T-helper 1 cell treated with Interleukin-12 subunit alpha and Interleukin-12 subunit beta and Interleukin-4 antibody, amounts not matched to agents 30 ng/mL and 1 ng/mL, for 36 hours (primary cell): ENCODE data around the gene NAA15. TPM values are rescaled to one million over a fixed set of nuclear protein-coding genes. Genes with fewer than 3 reads are reported as not detected.
"Not testable (repeated sequence)": the region's sequence is repeated elsewhere in the genome, so short reads cannot be mapped to it uniquely, and the experiment has no call there.

Source experiments
- intact Hi-C: fragments of 100-400 bp; cut with micrococcal nuclease; formaldehyde crosslinking; loops from one replicate; pipeline ENCODE4 v1.15.1; 2024
- total RNA-seq: library from RNA; stranded (reverse); gene quantifications from 2 replicates; pipeline ENCODE4 v1.2.3, GENCODE V29; 2022

The NAA15 gene
- total RNA-seq, 1 donor from 2014 or later = 71.5 TPM

DNA sequence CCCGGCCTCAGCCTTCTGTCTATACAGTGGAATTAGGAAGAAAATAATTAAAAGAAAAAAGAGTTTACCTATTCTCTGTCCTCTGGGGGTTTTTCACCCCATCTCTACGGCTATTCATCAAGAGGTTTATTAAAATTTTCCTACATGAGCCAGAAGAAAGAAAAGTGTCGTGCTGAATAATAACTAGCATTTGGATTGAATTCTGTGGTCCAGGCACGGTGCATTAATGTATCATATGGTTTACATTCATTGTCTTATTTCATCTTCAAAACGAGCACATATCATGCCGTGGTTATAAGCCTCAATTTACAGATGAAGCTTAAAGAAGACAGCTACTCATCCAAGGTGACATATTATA lies 5.4 kb upstream of the NAA15 start:
- intact Hi-C loops = loop anchor here (1.0 kb wide), 10 partner anchors 8 to 1054 kb away; partner anchors contain the start of genes NOCT and SLC7A11

DNA sequence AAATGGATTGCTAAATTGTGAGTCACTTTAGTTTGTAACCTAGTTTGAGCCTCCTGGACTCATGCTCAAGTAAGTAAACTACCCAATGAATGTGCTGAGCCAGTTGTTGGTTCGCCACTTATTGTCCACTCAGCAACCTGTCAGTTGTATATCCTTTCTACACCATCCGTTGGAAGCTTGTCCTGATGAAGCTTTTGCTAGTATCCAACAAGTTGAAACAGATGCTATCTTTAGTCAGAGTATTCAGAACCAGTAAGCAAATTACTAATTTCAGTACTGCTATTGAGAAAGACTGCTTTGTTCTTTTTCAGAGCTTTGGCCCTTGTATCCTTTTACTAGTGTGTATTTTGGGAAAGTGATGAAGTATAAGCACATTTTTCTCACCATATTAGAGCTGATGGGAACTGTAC lies 4.3 kb upstream of the NAA15 start:
- intact Hi-C loops = no loop called here

- intact Hi-C loops = no loop called here
These were observed 1.8 kb upstream of the NAA15 start for GRCh38 chr4:139299536-139299935.

- intact Hi-C loops = loop anchor here (1.0 to 10.0 kb wide), 14 partner anchors 34 to 1922 kb away; partner anchors contain the start of genes ELMOD2, NOCT, SCOC and SETD7
These were observed 733 bp upstream of the NAA15 start for GRCh38 chr4:139300431-139301112.

- intact Hi-C loops = loop anchor here (1.0 to 10.0 kb wide), 17 partner anchors 10 to 1920 kb away; partner anchors contain the start of genes ELMOD2, NOCT, SCOC and SETD7
These were observed 711 bp downstream of the NAA15 start, which contains the start of gene NDUFC1 for GRCh38 chr4:139301821-139302611. NDUFC1 (minus strand) TSS chr4:139302477; CDS start chr4:139295798, 6,679 bp downstream.

DNA sequence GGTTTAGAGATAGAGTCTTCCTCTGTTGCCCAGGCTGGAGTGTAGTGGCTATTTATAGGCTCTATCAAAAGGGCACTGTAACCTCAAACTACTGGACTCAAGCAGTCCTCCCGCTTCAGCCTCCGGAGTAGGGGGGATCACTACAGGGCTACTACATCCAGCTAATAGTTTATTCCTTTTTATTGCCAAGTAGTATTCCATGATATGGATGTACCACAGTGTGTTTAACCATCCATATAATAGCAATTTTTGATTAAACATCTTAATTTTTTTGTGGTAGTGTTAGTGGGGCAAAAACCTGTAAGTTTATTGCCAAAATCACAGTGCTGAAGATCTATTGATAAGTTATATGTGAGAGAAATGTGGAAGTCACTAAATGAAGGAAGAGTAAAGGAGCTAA lies 3.6 kb downstream of the NAA15 start:
- intact Hi-C loops = loop anchor here (1.0 to 10.0 kb wide), 3 partner anchors 10 to 1917 kb away; partner anchors contain the start of gene ZNF330

DNA sequence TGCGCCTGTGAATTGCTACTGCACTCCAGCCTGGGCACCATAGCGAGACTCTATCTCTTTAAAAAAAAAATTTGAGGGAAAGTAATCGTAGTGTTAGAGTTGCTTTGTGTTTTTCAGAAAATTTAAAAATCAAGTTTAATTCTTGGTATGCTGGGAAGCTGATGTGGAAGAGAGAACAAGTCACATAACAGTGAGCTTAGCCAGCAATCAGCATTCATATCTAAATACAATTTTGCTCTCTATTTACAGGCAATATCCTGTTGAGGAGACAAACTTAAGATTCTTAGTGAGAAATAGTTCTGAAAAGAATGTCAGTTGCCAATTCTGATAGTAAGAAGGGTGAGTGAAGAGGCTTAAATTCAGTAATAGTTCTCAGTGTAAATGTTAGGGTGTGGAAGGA lies 10.6 kb downstream of the NAA15 start:
- intact Hi-C loops = loop anchor here (1.0 kb wide), 1 partner anchor 10 kb away; the partner anchor contains the start of gene NDUFC1

GRCh38 chr4:139312552-139313332 lies 11.4 kb downstream of the NAA15 start:
- intact Hi-C loops = loop anchor here (1.0 kb wide), 1 partner anchor 10 kb away; the partner anchor contains the start of gene NDUFC1

DNA sequence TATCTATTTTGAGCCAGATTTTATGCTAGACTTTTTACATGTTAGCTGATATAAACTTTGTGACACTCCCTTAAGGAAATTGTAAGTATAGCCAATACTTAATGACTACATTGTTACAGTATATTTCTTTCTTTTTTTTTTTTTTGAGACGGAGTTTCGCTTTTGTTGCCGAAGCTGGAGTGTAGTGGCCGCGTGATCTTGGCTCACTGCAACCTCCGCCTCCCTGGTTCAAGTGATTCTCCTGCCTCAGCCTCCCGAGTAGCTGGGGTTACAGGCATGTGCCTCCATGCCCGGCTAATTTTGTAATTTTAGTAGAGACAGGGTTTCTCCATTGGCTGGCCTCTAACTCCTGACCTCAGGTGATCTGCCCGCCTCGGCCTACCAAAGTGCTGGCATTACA lies 12.1 kb downstream of the NAA15 start:
- intact Hi-C loops = not testable (repeated sequence)

DNA sequence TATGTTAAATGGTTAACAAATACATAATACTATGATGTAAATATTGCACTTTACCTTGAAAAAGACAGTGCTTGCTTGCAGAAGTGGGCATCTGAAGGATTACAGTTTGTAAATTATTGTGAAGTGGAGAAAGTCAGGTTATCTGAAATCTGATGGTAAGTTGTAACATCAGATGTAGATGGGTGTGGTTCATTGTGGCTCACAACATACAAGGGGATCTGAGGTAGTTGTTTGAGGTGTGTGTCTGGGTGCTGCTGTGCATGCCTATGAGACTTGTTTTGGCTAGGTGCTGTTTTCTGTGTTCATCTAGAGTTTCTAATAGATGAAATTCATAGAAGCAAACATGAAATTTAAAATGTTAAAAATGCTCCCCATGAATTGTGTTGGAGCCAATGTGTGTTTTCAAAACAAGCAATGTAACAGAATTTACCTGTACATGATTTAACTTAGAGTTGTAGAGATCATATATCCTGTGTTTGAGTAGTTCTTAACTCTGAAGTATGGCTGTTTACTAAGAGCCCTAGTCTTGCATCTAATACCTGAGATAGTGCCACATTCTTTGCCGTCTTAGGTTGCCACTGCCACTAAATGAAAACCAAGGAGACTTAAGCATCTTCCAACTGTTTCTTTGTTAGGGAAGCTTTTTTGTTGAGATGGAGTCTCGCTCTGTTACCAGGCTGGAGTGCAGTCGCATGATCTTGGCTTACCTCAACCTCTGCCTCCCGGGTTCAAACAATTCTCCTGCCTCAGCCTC lies 12.9 kb downstream of the NAA15 start:
- intact Hi-C loops = loop anchor here (2.0 kb wide), 1 partner anchor 19 kb away; no protein-coding TSS in a partner anchor

- intact Hi-C loops = loop anchor here (2.0 kb wide), 1 partner anchor 18 kb away; no protein-coding TSS in a partner anchor
These were observed 13.9 kb downstream of the NAA15 start for GRCh38 chr4:139315221-139315675.

DNA sequence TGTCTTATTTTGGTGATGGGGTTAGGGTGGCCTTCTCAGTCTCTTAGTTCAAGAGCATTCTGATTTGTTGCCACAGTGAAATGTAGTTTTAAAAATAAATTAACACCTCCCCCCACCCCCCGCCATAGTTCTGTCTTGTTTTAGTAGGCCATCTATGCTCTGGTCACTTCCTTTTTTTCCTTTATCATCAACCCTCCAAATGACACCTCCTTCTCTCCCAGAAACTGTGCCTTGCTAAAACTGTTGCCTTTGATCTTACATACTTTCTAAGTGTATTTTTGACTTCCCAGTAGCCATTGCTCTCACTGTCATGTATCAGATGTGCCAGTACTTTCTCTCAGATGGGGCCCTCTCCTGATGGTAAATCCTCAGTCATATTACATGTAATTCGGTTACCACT lies 15.4 kb downstream of the NAA15 start:
- intact Hi-C loops = no loop called here

DNA sequence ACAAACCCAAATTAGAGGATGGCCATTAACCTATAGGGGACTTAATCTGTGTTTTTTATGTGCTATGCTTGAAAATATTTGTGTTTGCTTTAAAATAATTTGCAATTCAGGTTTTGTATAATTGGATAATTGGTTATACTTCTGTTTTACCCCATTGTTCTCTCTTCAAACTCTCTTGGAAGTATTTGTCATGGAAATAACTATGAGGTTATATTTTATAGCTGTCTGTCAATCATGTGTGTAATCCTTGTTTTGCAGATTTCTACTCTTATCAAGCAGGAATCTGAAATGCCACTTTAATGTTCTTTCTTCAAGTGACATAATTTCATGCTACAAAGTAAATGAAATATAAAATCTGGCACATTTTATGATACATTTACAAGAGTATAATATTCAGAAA lies 16.3 kb downstream of the NAA15 start:
- intact Hi-C loops = no loop called here

DNA sequence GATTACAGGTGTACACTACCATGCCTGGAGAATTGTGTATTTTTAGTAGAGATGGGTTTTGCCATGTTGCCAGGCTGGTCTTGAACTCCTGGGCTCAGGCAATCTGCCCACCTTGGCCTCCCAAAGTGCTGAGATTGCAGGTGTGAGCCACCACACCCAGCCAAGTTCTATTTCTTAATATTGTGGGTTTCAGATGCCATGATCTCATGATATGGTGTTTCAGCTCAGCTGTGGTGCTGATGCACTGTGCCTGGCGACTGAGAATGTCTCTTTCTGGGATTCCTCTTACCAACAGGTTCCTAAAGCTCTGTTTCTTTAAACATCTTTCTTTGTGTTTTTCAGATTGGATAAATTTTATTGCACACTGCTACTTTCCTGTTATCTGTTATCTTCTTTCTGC lies 18.3 kb downstream of the NAA15 start:
- intact Hi-C loops = no loop called here

- intact Hi-C loops = not testable (repeated sequence)
These were observed 20.8 kb downstream of the NAA15 start for GRCh38 chr4:139322070-139322469.

DNA sequence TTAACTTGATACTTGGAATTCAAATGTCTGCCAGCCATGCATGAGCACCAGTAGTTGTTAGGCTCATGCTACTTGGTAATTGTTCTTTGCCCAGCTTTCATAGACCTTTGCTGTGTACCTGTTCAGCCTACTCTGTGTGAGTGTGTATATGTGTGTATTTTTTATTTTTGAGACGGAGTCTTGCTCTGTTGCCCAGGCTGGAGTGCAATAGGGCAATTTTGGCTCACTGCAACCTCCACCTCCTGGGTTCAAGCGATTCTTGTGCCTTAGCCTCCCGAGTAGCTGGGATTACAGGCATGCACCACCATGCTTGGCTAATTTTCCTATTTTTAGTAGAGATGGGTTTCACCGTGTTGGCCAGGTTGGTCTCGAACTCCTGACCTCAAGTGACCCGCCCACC lies 21.2 kb downstream of the NAA15 start:
- intact Hi-C loops = not testable (repeated sequence)

DNA sequence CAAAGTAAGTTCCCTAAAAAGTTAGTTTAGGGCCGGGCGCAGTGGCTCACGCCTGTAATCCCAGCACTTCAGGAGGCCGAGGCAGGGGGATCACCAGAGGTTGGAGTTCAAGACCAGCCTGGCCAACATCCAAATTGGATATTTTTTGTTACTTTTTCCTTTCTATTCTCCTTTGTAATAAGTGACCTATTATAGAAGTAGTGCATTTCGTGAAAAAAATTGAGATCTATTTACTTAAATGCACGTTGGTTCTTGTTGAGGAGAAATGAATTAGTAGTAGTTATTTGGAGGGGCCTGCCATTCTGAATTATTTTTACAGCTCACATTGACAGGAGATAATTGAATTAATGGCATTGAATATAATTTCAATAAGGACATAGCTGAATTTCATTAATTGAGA lies 23.3 kb downstream of the NAA15 start:
- intact Hi-C loops = no loop called here

DNA sequence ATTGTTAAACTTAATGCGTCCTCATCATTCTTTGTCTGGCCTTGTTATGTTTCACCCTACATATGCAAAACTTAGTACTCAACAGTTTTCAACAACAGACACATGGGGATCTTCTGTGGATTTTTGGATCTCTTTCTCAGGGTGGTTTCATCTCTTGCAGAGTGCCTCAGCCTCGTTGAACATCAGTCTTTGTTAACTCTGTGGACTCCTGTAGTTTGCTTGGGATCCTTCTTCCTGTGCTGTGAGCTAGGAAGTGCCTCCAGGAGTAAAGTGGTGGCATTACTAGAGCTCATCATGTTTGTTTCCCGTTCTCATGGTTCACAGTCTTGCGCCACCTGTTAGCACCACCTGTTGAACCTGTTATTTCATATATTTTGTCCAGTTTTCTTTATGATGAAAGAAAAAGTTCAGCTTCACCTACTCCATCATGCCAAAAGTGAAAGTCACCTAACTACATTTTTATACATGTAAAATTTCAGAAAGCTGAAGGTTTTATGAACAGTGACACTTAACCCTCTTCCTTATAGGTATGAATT lies 28.4 kb downstream of the NAA15 start:
- intact Hi-C loops = no loop called here

- intact Hi-C loops = no loop called here
These were observed 29.0 kb downstream of the NAA15 start for GRCh38 chr4:139330283-139330682.

DNA sequence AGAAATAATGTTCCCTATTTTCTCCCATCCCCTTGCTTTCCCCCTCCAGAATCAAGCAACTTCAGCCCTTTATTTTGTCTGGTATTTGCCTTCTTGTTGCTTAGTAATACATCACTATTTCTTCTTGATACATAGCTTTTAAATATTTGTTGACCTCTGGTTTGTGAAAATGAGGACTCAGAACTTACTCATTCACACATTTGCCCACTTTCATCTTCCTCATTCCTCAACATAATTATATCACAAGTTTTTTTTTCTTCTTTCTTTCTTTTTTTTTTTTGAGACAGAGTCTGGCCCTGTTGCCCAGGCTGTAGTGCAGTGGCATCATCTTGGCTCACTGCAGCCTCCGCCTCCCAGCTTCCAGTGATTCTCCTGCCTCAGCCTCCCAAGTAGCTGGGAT lies 29.9 kb downstream of the NAA15 start:
- intact Hi-C loops = no loop called here
